GM10847 (cell line): ENCODE measurements around the gene LIPT1.

Experiments used
- POLR2A ChIP-seq: IDR thresholded peaks from 2 replicates; pipeline ENCODE4 v1.6.1; 2011; ENCODE audit not compliant: insufficient read length; ENCODE audit errors: extremely low read depth

The LIPT1 gene

DNA sequence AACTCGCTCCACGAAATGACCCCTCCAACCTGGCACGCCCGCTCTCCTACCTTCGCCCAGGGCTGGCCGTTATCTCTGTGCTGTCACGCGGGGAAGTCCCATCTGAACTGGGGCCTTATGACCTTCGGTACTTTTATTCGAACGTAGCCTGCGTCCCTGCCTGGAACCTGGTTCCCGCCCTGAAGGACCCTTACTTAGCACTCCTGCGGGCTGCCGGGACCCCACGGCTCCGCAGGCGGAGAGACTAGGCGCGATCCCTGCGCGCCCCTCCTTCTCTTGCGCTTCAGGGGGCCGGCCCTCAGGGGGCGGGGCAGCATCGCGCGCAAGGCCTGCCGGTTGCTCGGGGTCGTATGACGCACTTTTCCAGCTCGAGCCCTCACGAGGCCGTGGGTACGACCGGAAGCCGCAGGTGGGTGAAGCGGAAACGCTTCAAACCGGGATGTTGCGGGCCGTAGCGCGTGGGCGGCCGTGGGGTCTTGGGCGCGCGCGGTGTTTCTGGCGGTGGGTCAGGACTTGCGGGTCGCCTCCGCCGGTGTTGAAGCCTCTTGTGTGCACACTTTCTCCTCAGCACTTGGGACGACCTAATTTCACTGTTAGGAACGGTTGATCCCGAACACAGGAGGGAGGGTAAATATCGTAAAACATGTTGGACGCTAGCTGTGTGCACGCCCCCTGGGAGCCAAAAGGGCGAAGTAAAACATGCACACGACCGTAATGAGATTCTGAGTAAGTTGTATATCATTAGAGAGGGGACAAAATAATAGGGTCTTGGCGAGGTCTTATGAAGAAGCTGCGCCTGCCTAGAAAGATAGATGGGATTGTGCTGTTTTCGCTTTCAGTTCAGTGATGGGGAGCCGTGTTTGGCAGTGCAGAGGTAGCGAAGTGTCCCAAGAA lies at the start of gene LIPT1, which contains the start of gene TSGA10:
LIPT1 (plus strand) TSS at position 325 of the 894 bp plus-strand sequence. CDS start 6,991 bp downstream, outside the sequence.
TSGA10 (minus strand) TSS at position 300 of the 894 bp plus-strand sequence. CDS start 45,503 bp downstream, outside the sequence.
- TF ChIP-seq POLR2A = peak; percentile 81

DNA sequence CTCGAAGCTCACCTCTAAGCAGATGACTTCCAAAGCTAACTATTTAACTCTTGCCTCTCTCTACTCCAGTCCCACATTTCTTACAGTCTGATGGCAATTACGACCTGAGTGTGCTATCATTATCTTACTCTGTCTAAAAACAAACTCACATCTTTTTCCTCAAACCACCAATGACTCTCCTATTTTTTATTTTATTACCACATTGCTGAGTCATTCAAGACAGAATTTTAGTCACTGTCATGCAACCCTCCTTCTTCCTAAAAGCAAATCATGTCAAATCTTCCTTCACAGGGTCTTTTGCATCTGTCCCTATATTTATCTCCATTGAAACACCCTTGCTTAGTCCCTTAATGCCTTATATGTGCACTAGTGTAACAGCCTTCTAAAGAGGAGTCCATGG lies 47.9 kb upstream of the LIPT1 start:
- TF ChIP-seq POLR2A = no peak

DNA sequence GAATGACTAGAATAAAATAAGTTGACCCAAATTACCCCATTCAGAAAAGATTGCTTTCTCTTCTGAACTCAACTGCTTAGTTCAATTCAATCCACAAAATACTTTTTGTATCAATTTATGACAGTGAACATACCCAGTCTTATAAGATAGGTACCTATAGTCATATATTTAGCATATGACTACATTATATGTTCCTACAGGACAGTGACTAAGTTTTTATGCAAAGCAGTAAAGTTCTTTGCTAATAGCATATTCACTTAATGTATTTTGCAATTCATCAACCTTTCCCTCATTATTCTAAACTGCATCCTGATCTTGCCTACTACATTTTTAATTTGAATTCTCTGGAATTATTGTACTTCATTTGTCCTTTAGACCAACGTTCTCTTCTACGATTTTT lies 43.5 kb upstream of the LIPT1 start:
- no peak for TF ChIP-seq POLR2A

GRCh38 chr2:99111945-99112344 lies 42.8 kb upstream of the LIPT1 start:
- no peak for TF ChIP-seq POLR2A

DNA sequence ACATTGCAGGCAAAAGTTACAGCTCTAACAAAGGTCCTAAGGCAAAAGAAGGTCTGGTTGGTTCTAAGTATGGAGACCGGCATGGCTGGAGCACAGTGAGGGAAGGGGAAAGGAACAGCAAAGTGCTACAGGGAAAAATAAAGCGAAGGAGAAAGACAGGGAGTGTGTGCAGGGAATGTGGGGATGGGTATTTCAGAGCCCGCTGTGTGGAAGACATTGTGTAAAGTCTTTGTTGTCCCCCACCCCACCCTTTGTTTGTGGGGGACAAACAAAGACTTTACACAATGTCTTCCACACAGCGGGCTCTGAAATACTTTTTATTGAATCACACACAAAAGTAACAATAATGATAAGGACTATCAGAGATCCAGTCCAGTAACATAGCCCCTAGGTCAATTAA lies 42.1 kb upstream of the LIPT1 start:
- TF ChIP-seq POLR2A = no peak

DNA sequence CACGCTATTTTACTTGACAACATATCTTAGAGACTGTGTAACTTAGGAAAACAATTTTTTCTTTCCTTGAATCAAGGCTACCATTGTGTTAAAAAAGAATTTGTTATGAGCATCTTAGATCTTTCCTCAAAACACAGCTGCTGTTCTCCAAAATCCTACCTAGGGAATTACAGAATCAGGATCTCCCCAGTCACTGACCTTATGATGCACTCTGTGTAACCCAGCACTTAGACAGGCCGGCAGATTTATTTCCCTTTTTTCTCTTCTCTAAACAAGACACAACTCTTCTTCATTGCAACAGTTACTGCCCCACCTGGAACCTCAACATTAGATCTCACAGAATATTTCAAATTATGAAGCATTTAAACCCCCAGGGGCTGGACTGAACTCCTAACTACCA lies 26.8 kb upstream of the LIPT1 start:
- no peak for TF ChIP-seq POLR2A

DNA sequence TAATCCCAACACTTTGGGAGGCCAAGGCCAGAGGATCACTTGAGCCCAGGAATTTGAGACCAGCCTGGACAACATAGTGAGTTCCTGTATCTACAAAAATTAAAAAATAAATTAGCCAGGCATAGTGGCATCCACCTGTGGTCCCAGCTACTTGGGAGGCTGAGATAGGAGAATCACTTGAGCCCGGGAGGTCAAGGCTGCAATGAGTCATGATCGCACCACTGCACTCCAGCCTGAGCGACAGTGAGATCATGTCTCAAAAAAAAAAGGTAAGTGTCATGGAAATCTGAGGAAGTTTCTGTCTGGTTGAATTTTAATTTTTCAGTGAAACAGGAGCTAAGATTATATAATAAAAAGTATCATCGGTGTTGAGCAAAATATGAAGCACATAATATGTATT lies 15.8 kb upstream of the LIPT1 start:
- TF ChIP-seq POLR2A = no peak

- no peak for TF ChIP-seq POLR2A
Measured at GRCh38 chr2:99140056-99140859, 14.5 kb upstream of the LIPT1 start.

- TF ChIP-seq POLR2A = peak; percentile 91
Measured at GRCh38 chr2:99140860-99141109, 14.0 kb upstream of the LIPT1 start.

GRCh38 chr2:99141110-99142108 lies 13.4 kb upstream of the LIPT1 start, which contains the start of gene C2orf15:
Gene C2orf15 (plus strand): TSS chr2:99141707. CDS start chr2:99150559, 8,852 bp downstream.
- TF ChIP-seq POLR2A = no peak

DNA sequence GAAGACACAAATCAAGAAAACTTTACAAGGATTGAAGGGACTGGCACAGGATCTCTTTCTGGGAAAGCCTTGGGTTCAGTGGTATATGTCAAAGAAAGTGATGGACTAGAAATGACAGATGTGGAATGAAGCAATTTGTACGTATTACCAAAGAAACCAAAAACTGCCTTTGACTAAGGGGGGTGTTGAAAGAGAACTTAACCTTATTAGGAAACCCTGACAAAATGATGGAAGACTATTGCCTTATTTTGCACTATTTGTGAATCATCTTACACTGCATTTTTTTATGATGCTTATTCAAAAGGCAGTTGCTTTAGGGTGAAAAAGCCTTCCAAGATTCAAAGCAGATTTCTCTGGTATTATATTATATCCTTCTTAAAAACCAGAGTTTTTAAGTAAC lies 4.1 kb upstream of the LIPT1 start:
- TF ChIP-seq POLR2A = no peak

DNA sequence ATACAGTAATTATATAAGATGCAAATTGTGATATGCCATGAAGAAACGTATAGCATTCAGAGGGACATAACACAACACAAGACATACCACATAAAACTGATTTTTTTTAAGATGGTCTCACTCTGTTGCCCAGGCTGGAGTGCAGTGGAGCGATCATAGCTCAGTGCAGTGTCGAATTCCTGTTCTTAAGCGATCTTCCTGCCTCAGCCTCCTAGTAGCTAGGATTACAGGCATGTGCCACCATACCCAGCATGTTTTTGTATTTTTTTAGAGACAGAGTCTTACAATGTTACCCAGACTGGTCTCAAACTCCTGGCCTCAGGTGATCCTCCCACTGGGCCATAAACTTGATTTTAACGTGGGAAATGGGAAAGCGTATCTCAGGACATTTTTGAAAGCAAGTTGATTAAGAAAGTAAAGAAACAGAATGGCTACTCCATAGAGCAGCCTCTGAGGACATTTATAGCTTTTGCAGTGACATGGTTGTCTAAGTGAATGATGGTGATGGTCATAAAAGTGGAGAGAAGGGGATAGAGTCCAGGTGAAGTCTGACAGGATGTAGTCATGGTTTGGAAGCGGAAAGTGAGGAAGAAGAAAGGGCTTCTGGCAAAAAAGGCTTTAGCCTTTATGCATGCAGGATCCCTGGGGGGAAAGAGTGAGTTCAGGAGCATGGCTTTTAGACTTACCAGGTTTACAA lies 2.4 kb upstream of the LIPT1 start:
- no peak for TF ChIP-seq POLR2A

DNA sequence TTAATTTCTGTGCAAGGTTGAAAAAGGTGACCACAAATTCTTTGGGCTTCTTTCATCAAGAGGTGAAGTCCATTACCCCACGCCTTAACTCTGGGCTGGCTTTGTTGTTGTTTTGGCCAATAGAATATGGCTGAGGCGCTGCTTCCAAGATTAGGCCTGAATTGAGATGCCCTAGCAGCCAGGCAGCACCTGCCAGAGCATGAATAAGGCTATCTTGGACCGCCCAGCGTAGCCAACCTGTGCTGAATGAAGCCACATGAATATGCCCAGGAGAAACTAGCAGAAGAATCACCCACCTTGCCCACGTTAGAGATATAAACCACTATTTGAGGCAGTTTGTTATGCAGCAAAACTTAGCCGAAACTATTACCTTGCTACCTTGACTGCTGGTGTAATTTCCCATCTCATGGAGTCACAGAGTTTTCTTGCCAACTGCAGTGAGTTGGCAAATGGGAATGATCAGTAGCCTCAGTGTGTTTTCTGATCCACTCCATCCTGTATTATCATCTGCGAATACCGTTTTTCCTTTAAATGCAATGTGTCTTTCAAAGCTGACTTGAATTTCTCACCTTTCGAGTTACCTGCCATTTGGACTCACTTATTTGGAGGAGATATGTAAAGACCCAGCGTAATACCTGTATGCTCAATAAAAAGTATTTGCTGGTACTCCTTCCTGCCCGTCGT lies 704 bp upstream of the LIPT1 start:
- no peak for TF ChIP-seq POLR2A

DNA sequence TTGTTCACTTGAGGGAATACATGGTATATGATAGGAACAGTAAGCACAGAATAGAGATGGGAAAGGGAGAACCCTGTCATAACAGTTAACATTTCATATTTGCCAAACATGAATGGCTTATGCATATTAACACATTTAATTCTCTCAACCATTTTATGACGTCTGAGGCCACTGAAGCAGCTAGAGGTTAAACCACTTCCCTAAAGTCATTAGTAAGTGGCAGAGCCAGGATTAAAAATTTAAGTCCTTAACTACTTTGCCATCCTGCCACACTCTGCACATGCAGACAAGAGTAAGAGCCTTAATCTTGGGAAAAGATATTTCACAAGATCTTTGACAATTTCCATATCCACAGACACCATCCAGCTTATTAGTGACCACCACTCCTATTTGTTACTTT lies 2.1 kb downstream of the LIPT1 start:
- TF ChIP-seq POLR2A = no peak
